PC-3 (cell line): ENCODE data around the gene OVCH1. TPM values are rescaled to one million over a fixed set of nuclear protein-coding genes. Genes with fewer than 3 reads are reported as not detected.

Experiments
- ATAC-seq: fragments of 200-7000 bp; cut with Tn5 transposase; 2 replicates; pipeline ENCODE4 v1.9.1; 2020; ENCODE audit warnings: mild to moderate bottlenecking, moderate library complexity
- BruUV-seq: library from RNA; stranded (reverse); fragments of 400-500 nt; replicated peaks from 2 replicates; lab custom pipeline; 2021; lab: Mats Ljungman, UMichigan
- CTCF ChIA-PET: fragments of 300-600 bp; sonication (Branson Sonifier 250); formaldehyde crosslinking; loops from one replicate; lab custom pipeline; 2022; ENCODE audit warnings: antibody characterized with exemption; lab: Charles Lee
- POLR2A ChIA-PET: fragments of 300-600 bp; sonication (Branson Sonifier 250); formaldehyde crosslinking; loops from one replicate; lab custom pipeline; 2022; ENCODE audit warnings: antibody characterized with exemption; ENCODE audit not compliant: unreplicated experiment; lab: Charles Lee
- DNase-seq: peaks from one replicate; pipeline ENCODE4 v3.0.0-alpha.2; 2015
- H2AFZ ChIP-seq: fragments of 300-600 bp; sonication (generic); 2 replicates; pipeline ENCODE4 v1.6.0; 2016; ENCODE audit warnings: antibody characterized with exemption, low read length
- H3F3A ChIP-seq: fragments of 300-600 bp; sonication (generic); one replicate; pipeline ENCODE4 v1.6.0; 2017; ENCODE audit warnings: antibody characterized with exemption, low read length, control low read depth, mild to moderate bottlenecking; ENCODE audit not compliant: unreplicated experiment
- H3K27ac ChIP-seq: fragments of 300-600 bp; sonication (generic); 2 replicates; pipeline ENCODE4 v1.5.1; 2016; ENCODE audit warnings: mild to moderate bottlenecking, low read length
- H3K27me3 ChIP-seq: fragments of 300-600 bp; sonication (generic); 2 replicates; pipeline ENCODE4 v1.6.1; 2016; ENCODE audit warnings: low read length, mixed read lengths
- H3K36me3 ChIP-seq: fragments of 300-600 bp; sonication (generic); 2 replicates; pipeline ENCODE4 v1.6.1; 2016; ENCODE audit warnings: low read depth, mixed run types, low read length, mixed read lengths
- H3K4me1 ChIP-seq: fragments of 300-600 bp; sonication (generic); 2 replicates; pipeline ENCODE4 v1.5.1; 2016; ENCODE audit warnings: low read length; ENCODE audit not compliant: insufficient read depth
- H3K4me2 ChIP-seq: fragments of 300-600 bp; sonication (generic); 2 replicates; pipeline ENCODE4 v1.6.0; 2016; ENCODE audit warnings: low read length
- H3K4me3 ChIP-seq: fragments of 300-600 bp; sonication (generic); 2 replicates; pipeline ENCODE4 v1.5.1; 2016; ENCODE audit warnings: mild to moderate bottlenecking, low read length, mixed read lengths
- H3K79me2 ChIP-seq: fragments of 300-600 bp; sonication (generic); 2 replicates; pipeline ENCODE4 v1.6.1; 2017; ENCODE audit warnings: low read length, mixed read lengths
- H3K9ac ChIP-seq: fragments of 300-600 bp; sonication (generic); 2 replicates; pipeline ENCODE4 v1.6.0; 2016; ENCODE audit warnings: mild to moderate bottlenecking, low read length
- H3K9me2 ChIP-seq: fragments of 300-600 bp; sonication (generic); replicated peaks from 2 replicates; pipeline ENCODE4 v1.6.1; 2016; ENCODE audit warnings: mixed run types, low read length, mixed read lengths
- H3K9me3 ChIP-seq: fragments of 300-600 bp; sonication (generic); 2 replicates; pipeline ENCODE4 v1.6.1; 2016; ENCODE audit warnings: low read length, mixed read lengths
- H4K20me1 ChIP-seq: fragments of 300-600 bp; sonication (generic); 2 replicates; pipeline ENCODE4 v1.6.1; 2016; ENCODE audit warnings: low read length, mixed read lengths
- CTCF ChIP-seq: fragments of 300-600 bp; sonication (generic); conservative IDR thresholded peaks from 2 replicates; pipeline ENCODE4 v1.5.1; 2017; ENCODE audit warnings: antibody characterized with exemption, low read depth, mild to moderate bottlenecking, low read length
- EZH2 ChIP-seq: fragments of 300-600 bp; sonication (generic); IDR thresholded peaks from one replicate; pipeline ENCODE4 v1.6.1; 2017; ENCODE audit warnings: antibody characterized with exemption, mild to moderate bottlenecking, low read length; ENCODE audit not compliant: unreplicated experiment
- EZH2phosphoT487 ChIP-seq: fragments of 300-600 bp; sonication (generic); IDR thresholded peaks from 2 replicates; pipeline ENCODE4 v1.6.1; 2018; ENCODE audit warnings: mild to moderate bottlenecking, antibody characterized with exemption, low read length, borderline replicate concordance
- intact Hi-C: fragments of 100-400 bp; cut with micrococcal nuclease; formaldehyde crosslinking; loops from 2 replicates; pipeline ENCODE4 v1.9.0; 2023
- total RNA-seq: library from RNA; depleted of rRNA; stranded (reverse); fragments of >200 nt; gene quantifications from 2 replicates; pipeline ENCODE4 v1.2.3, GENCODE V29; 2014

The OVCH1 gene
- total RNA-seq, 1 experiment from 2014 or later: not detected

- ATAC-seq: no peak
- Histone ChIP-seq H3K9me3 (no peaks in the 10 kb centered on the region), H3K27me3 (peaks cover 50% of the 10 kb centered on the region), H2AFZ (no peak overlapping the region), H3K27ac (no peak overlapping the region), H4K20me1 (no peaks in the 10 kb centered on the region), H3K79me2 (no peaks in the 10 kb centered on the region), H3K4me3 (no peak overlapping the region), H3K36me3 (no peaks in the 10 kb centered on the region), H3K9me2 (no peaks in the 10 kb centered on the region), H3K4me2 (no peak overlapping the region), H3K9ac (no peak overlapping the region), H3K4me1 (no peaks in the 10 kb centered on the region), H3F3A (no peaks in the 10 kb centered on the region)
- BruUV-seq: no TSS peak
- intact Hi-C loops: no loop called here
- ChIA-PET CTCF (no interaction called here), POLR2A (no interaction called here)
- TF ChIP-seq EZH2phosphoT487: no peak
- no peak for DNase-seq
These were observed 4.6 kb downstream of the OVCH1 start for GRCh38 chr12:29492891-29493290.

GRCh38 chr12:29486972-29487371, 10.5 kb downstream of the OVCH1 start:
- Histone ChIP-seq H3K27me3 (peaks cover 42% of the 10 kb centered on the region), H3K36me3 (no peaks in the 10 kb centered on the region), H3K9me3 (no peaks in the 10 kb centered on the region), H3K4me3 (no peak overlapping the region), H3F3A (no peaks in the 10 kb centered on the region), H2AFZ (no peak overlapping the region), H3K9me2 (no peaks in the 10 kb centered on the region), H3K79me2 (no peaks in the 10 kb centered on the region), H3K4me1 (no peaks in the 10 kb centered on the region), H3K27ac (no peak overlapping the region), H3K4me2 (no peak overlapping the region), H3K9ac (no peak overlapping the region), H4K20me1 (no peaks in the 10 kb centered on the region)
- no TSS peak for BruUV-seq
- ChIA-PET CTCF (no interaction called here), POLR2A (no interaction called here)
- intact Hi-C loops: no loop called here
- TF ChIP-seq EZH2 (no peak), CTCF (no peak), EZH2phosphoT487 (no peak)
- ATAC-seq (no peak), DNase-seq (no peak)

GRCh38 chr12:29463198-29463597, 34.3 kb downstream of the OVCH1 start:
- ChIA-PET CTCF (no interaction called here), POLR2A (no interaction called here)
- H3K36me3 ChIP-seq: no peaks in the 10 kb centered on the region
- DNase-seq (no peak), ATAC-seq (no peak)
- intact Hi-C loops: no loop called here
- TF ChIP-seq EZH2phosphoT487 (no peak), EZH2 (no peak)
- no peaks in the 10 kb centered on the region for H3K79me2 ChIP-seq
- H3K9ac ChIP-seq: no peak overlapping the region
- H3K27ac ChIP-seq: no peak overlapping the region
- H3K4me1 ChIP-seq: no peaks in the 10 kb centered on the region
- no peaks in the 10 kb centered on the region for H3K9me3 ChIP-seq
- no peaks in the 10 kb centered on the region for H4K20me1 ChIP-seq
- no peak overlapping the region for H3K4me3 ChIP-seq
- no TSS peak for BruUV-seq
- no peaks in the 10 kb centered on the region for H3K9me2 ChIP-seq
- no peaks in the 10 kb centered on the region for H3F3A ChIP-seq
- H2AFZ ChIP-seq: no peak overlapping the region
- H3K4me2 ChIP-seq: no peak overlapping the region
- peaks cover 7% of the 10 kb centered on the region; the same call in 1 of the 2 replicates for H3K27me3 ChIP-seq

GRCh38 chr12:29460082-29460481, 37.4 kb downstream of the OVCH1 start:
- ATAC-seq (no peak), DNase-seq (no peak)
- Histone ChIP-seq H3K27ac (no peak overlapping the region), H3K9ac (no peak overlapping the region), H4K20me1 (no peaks in the 10 kb centered on the region), H3F3A (no peaks in the 10 kb centered on the region), H3K4me2 (no peak overlapping the region), H3K4me1 (no peaks in the 10 kb centered on the region), H3K9me2 (no peaks in the 10 kb centered on the region), H3K27me3 (peaks cover 22% of the 10 kb centered on the region; the same call in 1 of the 2 replicates), H3K4me3 (no peak overlapping the region), H3K36me3 (no peaks in the 10 kb centered on the region), H2AFZ (no peak overlapping the region), H3K79me2 (no peaks in the 10 kb centered on the region), H3K9me3 (no peaks in the 10 kb centered on the region)
- BruUV-seq: no TSS peak
- CTCF ChIA-PET: no interaction called here
- POLR2A ChIA-PET: no interaction called here
- intact Hi-C loops: no loop called here
- TF ChIP-seq EZH2phosphoT487: no peak
- no peak for TF ChIP-seq EZH2
- no peak for TF ChIP-seq CTCF
